Large intestine (tissue), 3 donors: ENCODE data around the gene HDAC9. TPM values are rescaled to one million over a fixed set of nuclear protein-coding genes. Genes with fewer than 3 reads are reported as not detected.
"Not testable (repeated sequence)": the region's sequence is repeated elsewhere in the genome, so short reads cannot be mapped to it uniquely, and the experiment has no call there.

Experiments
- DNase-seq, 2 donors: peaks; one replicate each; pipeline versions ENCODE4 v3.0.0 to v3.0.0-alpha.2; 2013
- H3K27ac ChIP-seq: one replicate; pipeline ENCODE4 v1.5.1; 2013; ENCODE audit warnings: low read length
- H3K27me3 ChIP-seq: 2 replicates; pipeline ENCODE4 v1.6.1; 2013; ENCODE audit warnings: low read length; ENCODE audit not compliant: control insufficient read depth, insufficient read depth
- H3K36me3 ChIP-seq: 2 replicates; pipeline ENCODE4 v1.6.1; 2013; ENCODE audit warnings: low read length; ENCODE audit not compliant: control insufficient read depth, insufficient read depth
- H3K4me1 ChIP-seq: one replicate; pipeline ENCODE4 v1.6.1; 2013; ENCODE audit warnings: low read length; ENCODE audit not compliant: control insufficient read depth, insufficient read depth
- H3K4me3 ChIP-seq: one replicate; pipeline ENCODE4 v1.5.1; 2013; ENCODE audit warnings: low read length
- H3K9me3 ChIP-seq: one replicate; pipeline ENCODE4 v1.6.1; 2013; ENCODE audit warnings: mild to moderate bottlenecking, low read depth, low read length, moderate library complexity; ENCODE audit not compliant: control insufficient read depth
- WGBS: methylation state at CpG from one replicate; pipeline ENCODE4 v1.1.5; 2013; ENCODE audit warnings: low lambda C conversion rate; ENCODE audit not compliant: insufficient coverage; 5-methylcytosine and 5-hydroxymethylcytosine counted together
- polyA plus RNA-seq: library from polyadenylated mRNA; unstranded; fragments of 120-200 nt; gene quantifications from one replicate; pipeline ENCODE4 v1.2.1, GENCODE V29; 2013

Gene HDAC9
- polyA plus RNA-seq, 1 donor, result 6.2 TPM

- H3K4me3 ChIP-seq, result no peak overlapping the region
- H3K36me3 ChIP-seq, result no peaks in the 10 kb centered on the region
- H3K27me3 ChIP-seq, result no peaks in the 10 kb centered on the region
- DNase-seq, result no peak
- H3K9me3 ChIP-seq, result no peaks in the 10 kb centered on the region
- H3K27ac ChIP-seq, result no peak overlapping the region
- WGBS, result 56% methylated on average over 2 of the region's 3 CpGs
- no peaks in the 10 kb centered on the region for H3K4me1 ChIP-seq
Measured at GRCh38 chr7:18706670-18707069, 211.1 kb downstream of the HDAC9 start.

GRCh38 chr7:18708204-18708603 is 212.7 kb downstream of the HDAC9 start:
- DNase-seq, result no peak
- Histone ChIP-seq H3K4me3 (no peak overlapping the region), H3K36me3 (no peaks in the 10 kb centered on the region), H3K9me3 (no peaks in the 10 kb centered on the region), H3K27me3 (no peaks in the 10 kb centered on the region), H3K4me1 (no peaks in the 10 kb centered on the region), H3K27ac (no peak overlapping the region)
- 100% methylated on average over 1 of the region's 1 CpG for WGBS

GRCh38 chr7:18715988-18716387 is 220.4 kb downstream of the HDAC9 start:
- no peaks in the 10 kb centered on the region for H3K36me3 ChIP-seq
- 100% methylated on average over 1 of the region's 2 CpGs for WGBS

GRCh38 chr7:18721429-18721828 is 225.9 kb downstream of the HDAC9 start:
- H3K4me3 ChIP-seq, result no peak overlapping the region
- peak in 1 of 2 donors; percentile 5 for DNase-seq
- no peaks in the 10 kb centered on the region for H3K36me3 ChIP-seq
- H3K27ac ChIP-seq, result no peak overlapping the region
- H3K4me1 ChIP-seq, result no peaks in the 10 kb centered on the region
- no peaks in the 10 kb centered on the region for H3K9me3 ChIP-seq
- WGBS, result 67% methylated on average over 4 of the region's 5 CpGs
- no peaks in the 10 kb centered on the region for H3K27me3 ChIP-seq

More at GRCh38 chr7:18715988-18716387, 220.4 kb downstream of the HDAC9 start:
- no peak overlapping the region for H3K4me3 ChIP-seq
- H3K27ac ChIP-seq, result no peak overlapping the region
- no peaks in the 10 kb centered on the region for H3K27me3 ChIP-seq
- no peaks in the 10 kb centered on the region for H3K9me3 ChIP-seq
- no peak for DNase-seq
- no peaks in the 10 kb centered on the region for H3K4me1 ChIP-seq

GRCh38 chr7:18724318-18724717 is 228.8 kb downstream of the HDAC9 start:
- DNase-seq, result no peak
- Histone ChIP-seq H3K27ac (no peak overlapping the region), H3K36me3 (no peaks in the 10 kb centered on the region), H3K4me3 (no peak overlapping the region), H3K4me1 (no peaks in the 10 kb centered on the region), H3K27me3 (no peaks in the 10 kb centered on the region), H3K9me3 (no peaks in the 10 kb centered on the region)
- 83% methylated on average over 1 of the region's 2 CpGs for WGBS

GRCh38 chr7:18727115-18727870 is 231.7 kb downstream of the HDAC9 start:
- H3K36me3 ChIP-seq, result no peaks in the 10 kb centered on the region
- H3K27me3 ChIP-seq, result no peaks in the 10 kb centered on the region
- no peak overlapping the region for H3K4me3 ChIP-seq
- no peaks in the 10 kb centered on the region for H3K9me3 ChIP-seq
- WGBS, result 43% methylated on average over 4 of the region's 18 CpGs
- peak; percentile 12 to 33 for DNase-seq
- H3K27ac ChIP-seq, result no peak overlapping the region
- no peaks in the 10 kb centered on the region for H3K4me1 ChIP-seq

GRCh38 chr7:18736012-18736411 is 240.5 kb downstream of the HDAC9 start:
- H3K27ac ChIP-seq, H3K4me1 ChIP-seq, H3K9me3 ChIP-seq, H3K27me3 ChIP-seq, DNase-seq, H3K36me3 ChIP-seq, H3K4me3 ChIP-seq: not testable (repeated sequence)
- no CpG with 5 or more reads among the region's 2 CpGs for WGBS

GRCh38 chr7:18740579-18740988 is 245.0 kb downstream of the HDAC9 start:
- H3K9me3 ChIP-seq, result no peaks in the 10 kb centered on the region
- H3K4me3 ChIP-seq, result no peak overlapping the region
- H3K4me1 ChIP-seq, result no peaks in the 10 kb centered on the region
- H3K27me3 ChIP-seq, result no peaks in the 10 kb centered on the region
- no peaks in the 10 kb centered on the region for H3K36me3 ChIP-seq
- no peak overlapping the region for H3K27ac ChIP-seq
- no peak for DNase-seq

GRCh38 chr7:18753972-18754610 is 258.5 kb downstream of the HDAC9 start:
- H3K4me3 ChIP-seq, result no peak overlapping the region
- no peaks in the 10 kb centered on the region for H3K27me3 ChIP-seq
- no peaks in the 10 kb centered on the region for H3K9me3 ChIP-seq
- no peaks in the 10 kb centered on the region for H3K36me3 ChIP-seq
- H3K4me1 ChIP-seq, result no peaks in the 10 kb centered on the region
- DNase-seq, result no peak
- no peak overlapping the region for H3K27ac ChIP-seq
- WGBS, result 93% methylated on average over 2 of the region's 3 CpGs

- Histone ChIP-seq H3K27ac (no peak overlapping the region), H3K36me3 (no peaks in the 10 kb centered on the region), H3K4me3 (no peak overlapping the region), H3K4me1 (no peaks in the 10 kb centered on the region), H3K9me3 (no peaks in the 10 kb centered on the region), H3K27me3 (no peaks in the 10 kb centered on the region)
- no peak for DNase-seq
- WGBS, result 100% methylated on average over 1 of the region's 2 CpGs
Measured at GRCh38 chr7:18754766-18755165, 259.2 kb downstream of the HDAC9 start.

- no peaks in the 10 kb centered on the region for H3K9me3 ChIP-seq
- H3K36me3 ChIP-seq, result no peaks in the 10 kb centered on the region
- H3K27ac ChIP-seq, result no peak overlapping the region
- no peak overlapping the region for H3K4me3 ChIP-seq
- DNase-seq, result no peak
- H3K4me1 ChIP-seq, result no peaks in the 10 kb centered on the region
- no CpG with 5 or more reads among the region's 4 CpGs for WGBS
- no peaks in the 10 kb centered on the region for H3K27me3 ChIP-seq
Measured at GRCh38 chr7:18755793-18756192, 260.2 kb downstream of the HDAC9 start.
